T47D (cell line): ENCODE measurements around the gene PLEKHG7.
A peak's percentile ranks its signal among the peaks of the same experiment; 100 is the strongest.
"Not testable (repeated sequence)": the region's sequence is repeated elsewhere in the genome, so short reads cannot be mapped to it uniquely, and the experiment has no call there.

ENCODE experiments used
- DNase-seq, 2 experiments: peaks; one replicate each; pipeline versions ENCODE4 v3.0.0 to v3.0.0-alpha.2; 2011 to 2012; ENCODE audit warnings: low read depth in 1 of 2, low spot score in 1 of 2
- JUND ChIP-seq: IDR thresholded peaks from 2 replicates; pipeline ENCODE4 v1.6.1; 2012; ENCODE audit warnings: low read depth
- in situ Hi-C: cut with HindIII; loops from 2 replicates; pipeline ENCODE4 v1.10.0; 2016; ENCODE audit warnings: low sequenced_read_pairs, low pct_unique_long_range_greater_than_20kb

Gene PLEKHG7

GRCh38 chr12:92702754-92703679, at the start of gene PLEKHG7:
TSS of gene PLEKHG7 (plus strand) at chr12:92702989. CDS start at chr12:92706632, 3,643 bp downstream.
- no peak for TF ChIP-seq JUND
- DNase-seq: peak; percentile 25 to 39
- in situ Hi-C loops: no loop called here

- DNase-seq, in situ Hi-C loops: not testable (repeated sequence)
Observed at GRCh38 chr12:92654256-92654655, 48.5 kb upstream of the PLEKHG7 start.

GRCh38 chr12:92654929-92655328, 47.9 kb upstream of the PLEKHG7 start:
- in situ Hi-C loops: no loop called here

GRCh38 chr12:92656911-92657310, 45.9 kb upstream of the PLEKHG7 start:
- no peak for TF ChIP-seq JUND
- in situ Hi-C loops: no loop called here

More at GRCh38 chr12:92654929-92655328, 47.9 kb upstream of the PLEKHG7 start:
- DNase-seq: no peak
- TF ChIP-seq JUND: no peak

GRCh38 chr12:92657770-92658169, 45.0 kb upstream of the PLEKHG7 start:
- no peak for DNase-seq
- TF ChIP-seq JUND: no peak
- in situ Hi-C loops: no loop called here

More at GRCh38 chr12:92656911-92657310, 45.9 kb upstream of the PLEKHG7 start:
- no peak for DNase-seq

GRCh38 chr12:92658611-92659010, 44.2 kb upstream of the PLEKHG7 start:
- TF ChIP-seq JUND: no peak
- DNase-seq: no peak
- in situ Hi-C loops: no loop called here

GRCh38 chr12:92661269-92661668, 41.5 kb upstream of the PLEKHG7 start:
- DNase-seq: no peak
- in situ Hi-C loops: no loop called here
- TF ChIP-seq JUND: no peak

- no peak for TF ChIP-seq JUND
- in situ Hi-C loops: no loop called here
- DNase-seq: no peak
Observed at GRCh38 chr12:92665496-92665895, 37.3 kb upstream of the PLEKHG7 start.

GRCh38 chr12:92668739-92669138, 34.0 kb upstream of the PLEKHG7 start:
- DNase-seq: no peak
- no peak for TF ChIP-seq JUND
- in situ Hi-C loops: no loop called here

- in situ Hi-C loops, DNase-seq: not testable (repeated sequence)
Observed at GRCh38 chr12:92671524-92671923, 31.3 kb upstream of the PLEKHG7 start.

- no peak for TF ChIP-seq JUND
- in situ Hi-C loops: no loop called here
- DNase-seq: no peak
Observed at GRCh38 chr12:92673756-92674155, 29.0 kb upstream of the PLEKHG7 start.

- in situ Hi-C loops: no loop called here
- no peak for DNase-seq
- TF ChIP-seq JUND: no peak
Observed at GRCh38 chr12:92674500-92674899, 28.3 kb upstream of the PLEKHG7 start.

GRCh38 chr12:92675092-92675865, 27.5 kb upstream of the PLEKHG7 start:
- no peak for DNase-seq
- in situ Hi-C loops: no loop called here
- no peak for TF ChIP-seq JUND
